GM12865 (cell line): ENCODE results near the gene BHMT2.

ENCODE experiments used
- DNase-seq: peaks from one replicate; pipeline ENCODE4 v3.0.0; 2010; ENCODE audit warnings: low read depth
- H3K4me3 ChIP-seq: 2 replicates; pipeline ENCODE4 v1.5.1; 2011; ENCODE audit warnings: mild to moderate bottlenecking, low read depth, low read length, control low read depth
- CTCF ChIP-seq: IDR thresholded peaks from 2 replicates; pipeline ENCODE4 v1.5.1; 2011; ENCODE audit warnings: low read length, control low read depth, low read depth, inconsistent platforms; ENCODE audit not compliant: insufficient read depth; ENCODE audit errors: missing control alignments

Gene BHMT2

GRCh38 chr5:79077680-79078365, 8.3 kb downstream of the BHMT2 start:
- no peak for TF ChIP-seq CTCF
- no peak for DNase-seq
- H3K4me3 ChIP-seq = no peak overlapping the region

GRCh38 chr5:79080804-79081203, 11.2 kb downstream of the BHMT2 start:
- no peak for TF ChIP-seq CTCF
- DNase-seq = no peak
- no peak overlapping the region for H3K4me3 ChIP-seq

- no peak for DNase-seq
- no peak for TF ChIP-seq CTCF
Measured at GRCh38 chr5:79081779-79082178, 12.2 kb downstream of the BHMT2 start.

GRCh38 chr5:79086116-79086515, 16.5 kb downstream of the BHMT2 start:
- DNase-seq = peak; percentile 23
- H3K4me3 ChIP-seq = no peak overlapping the region
- no peak for TF ChIP-seq CTCF

More at GRCh38 chr5:79081779-79082178, 12.2 kb downstream of the BHMT2 start:
- no peak overlapping the region for H3K4me3 ChIP-seq

GRCh38 chr5:79088507-79088906, 18.9 kb downstream of the BHMT2 start:
- no peak for DNase-seq
- TF ChIP-seq CTCF = no peak
- no peak overlapping the region for H3K4me3 ChIP-seq

- TF ChIP-seq CTCF = no peak
- no peak overlapping the region for H3K4me3 ChIP-seq
- no peak for DNase-seq
Measured at GRCh38 chr5:79091064-79091463, 21.5 kb downstream of the BHMT2 start.

- TF ChIP-seq CTCF = no peak
- H3K4me3 ChIP-seq = no peak overlapping the region
- DNase-seq = no peak
Measured at GRCh38 chr5:79093762-79094161, 24.2 kb downstream of the BHMT2 start.
